NCI-H1930 (cell line): ENCODE results near the gene DTX3L.

Source experiments
- DNase-seq, 2 experiments: peaks; one replicate each; lab custom pipeline; 2025; lab: John Stamatoyannopoulos, UW

Gene DTX3L

GRCh38 chr3:122564155-122564912 is at the start of gene DTX3L, which contains the start of gene PARP9:
DTX3L (plus strand) TSS chr3:122564338; CDS start chr3:122564427, 89 bp downstream.
PARP9 (minus strand) TSS chr3:122564300; CDS start chr3:122559620, 4,680 bp downstream.
- peak; percentile 29 to 35 for DNase-seq

DNA sequence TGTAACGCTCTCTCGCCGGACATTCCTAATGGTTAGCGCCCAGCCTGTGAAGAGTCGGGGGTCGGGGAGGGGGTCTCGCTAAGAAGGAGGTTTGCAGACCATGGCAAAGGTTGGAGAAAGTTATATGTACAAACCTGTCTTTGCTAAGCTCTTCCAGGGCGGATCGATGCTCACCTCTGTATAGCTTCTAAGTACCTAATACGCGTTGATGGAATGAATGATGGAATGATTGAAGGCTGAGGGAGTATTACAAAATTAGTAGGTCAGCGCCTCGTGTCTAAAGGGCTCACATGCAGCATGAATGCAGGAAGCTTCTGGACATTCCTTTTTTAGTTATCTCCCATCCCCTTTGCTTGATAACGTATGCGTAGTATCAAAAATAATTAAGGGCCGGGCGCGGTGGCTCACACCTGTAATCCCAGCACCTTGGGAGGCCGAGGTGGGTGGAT is 49.1 kb upstream of the DTX3L start:
- DNase-seq: no peak

DNA sequence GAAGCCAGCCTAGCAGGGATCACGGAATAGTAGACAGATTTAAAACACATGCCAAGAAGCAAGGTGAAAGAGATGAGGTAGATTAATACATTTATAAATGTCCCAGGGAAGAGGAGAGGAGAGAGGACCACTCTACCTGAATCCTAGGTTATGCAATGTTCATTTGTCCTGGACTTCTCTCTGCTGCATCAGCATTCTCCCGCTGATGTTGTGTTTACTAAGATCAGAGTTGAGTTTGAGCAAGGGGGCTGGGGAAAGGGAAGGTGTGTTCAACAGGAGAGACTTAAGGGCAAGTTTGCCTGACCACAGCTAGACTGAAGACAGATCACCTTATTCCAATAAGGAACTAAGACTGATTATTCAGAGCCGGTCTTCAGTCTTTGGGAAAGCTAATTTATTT is 48.3 kb upstream of the DTX3L start:
- no peak for DNase-seq

GRCh38 chr3:122516846-122517360 is 47.2 kb upstream of the DTX3L start:
- no peak for DNase-seq

GRCh38 chr3:122519693-122520092 is 44.4 kb upstream of the DTX3L start:
- no peak for DNase-seq

GRCh38 chr3:122520861-122521260 is 43.3 kb upstream of the DTX3L start:
- no peak for DNase-seq

- DNase-seq: no peak
These were observed 40.8 kb upstream of the DTX3L start for GRCh38 chr3:122523317-122523716.

DNA sequence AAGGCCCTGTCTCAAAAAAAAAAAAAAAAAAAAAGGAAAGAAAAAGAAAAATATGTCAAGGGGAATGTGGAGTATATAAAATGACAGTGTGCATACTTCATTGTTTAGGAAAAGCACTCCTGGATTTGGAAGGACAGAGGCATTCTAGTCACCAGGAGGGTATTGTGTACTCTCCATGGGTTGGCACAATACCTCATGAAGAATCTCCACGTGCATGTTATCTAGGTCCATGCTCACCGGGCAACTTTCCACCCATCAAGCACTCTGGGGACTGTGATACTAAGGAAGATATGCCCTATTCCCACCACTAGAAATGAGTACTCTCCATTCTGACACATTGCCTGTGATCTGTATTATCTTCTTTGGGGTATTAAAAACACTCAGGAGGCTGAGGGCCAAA is 34.0 kb upstream of the DTX3L start:
- no peak for DNase-seq

- DNase-seq: no peak
These were observed 30.7 kb upstream of the DTX3L start for GRCh38 chr3:122533480-122533879.

- DNase-seq: no peak
These were observed 30.2 kb upstream of the DTX3L start for GRCh38 chr3:122533931-122534334.

DNA sequence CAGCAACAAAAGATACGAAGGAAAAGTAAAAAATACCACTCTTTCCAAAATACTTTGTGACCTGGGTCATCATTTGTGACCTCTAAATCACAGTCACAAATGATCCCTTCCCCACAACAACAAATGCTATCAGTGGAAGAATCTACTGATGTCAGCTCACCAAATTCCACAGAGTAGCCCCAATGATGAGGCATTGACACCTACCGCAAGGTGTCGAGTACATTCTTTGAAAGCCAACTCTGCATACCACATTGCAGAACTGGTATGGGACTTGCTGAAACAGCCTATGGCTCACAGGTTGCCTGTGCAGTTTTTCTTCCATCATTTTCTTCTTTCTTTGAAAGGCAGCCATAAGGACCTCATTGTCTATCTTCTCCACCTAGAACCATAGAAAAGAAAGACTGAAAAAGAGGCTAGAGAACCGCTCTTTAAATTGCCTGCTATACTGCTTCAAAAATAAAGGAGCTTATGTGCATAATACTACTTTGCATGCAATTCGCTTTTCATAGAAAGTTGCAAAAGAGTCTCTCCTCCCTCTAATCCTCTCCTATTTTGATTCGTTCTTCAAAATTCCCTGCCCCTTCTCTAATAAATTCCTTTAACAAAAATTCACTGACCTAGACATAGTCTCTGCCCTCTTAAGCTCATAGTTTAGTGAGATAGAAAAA is 28.0 kb upstream of the DTX3L start:
- DNase-seq: no peak

DNA sequence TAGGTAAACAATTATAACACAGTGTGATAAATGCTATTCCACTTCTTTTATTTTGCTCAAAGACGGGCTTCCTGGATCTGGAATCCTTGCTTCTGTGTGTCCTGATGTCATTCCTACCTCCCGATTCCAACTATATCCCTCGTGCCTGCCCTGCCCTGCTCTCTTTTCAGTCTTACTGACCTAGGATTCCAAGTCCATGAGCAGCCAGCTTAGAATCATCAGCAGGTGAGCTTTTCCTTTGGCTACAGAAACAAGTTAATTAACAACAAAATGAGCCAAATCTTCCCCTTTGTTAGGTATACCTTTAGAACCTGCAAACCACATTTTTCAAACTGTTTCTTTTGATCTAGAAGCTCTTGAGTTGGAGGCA is 27.5 kb upstream of the DTX3L start:
- no peak for DNase-seq

GRCh38 chr3:122538956-122539490 is 25.1 kb upstream of the DTX3L start:
- DNase-seq: no peak

- no peak for DNase-seq
These were observed 18.0 kb upstream of the DTX3L start for GRCh38 chr3:122546151-122546550.

- no peak for DNase-seq
These were observed 16.1 kb upstream of the DTX3L start for GRCh38 chr3:122548076-122548475.

DNA sequence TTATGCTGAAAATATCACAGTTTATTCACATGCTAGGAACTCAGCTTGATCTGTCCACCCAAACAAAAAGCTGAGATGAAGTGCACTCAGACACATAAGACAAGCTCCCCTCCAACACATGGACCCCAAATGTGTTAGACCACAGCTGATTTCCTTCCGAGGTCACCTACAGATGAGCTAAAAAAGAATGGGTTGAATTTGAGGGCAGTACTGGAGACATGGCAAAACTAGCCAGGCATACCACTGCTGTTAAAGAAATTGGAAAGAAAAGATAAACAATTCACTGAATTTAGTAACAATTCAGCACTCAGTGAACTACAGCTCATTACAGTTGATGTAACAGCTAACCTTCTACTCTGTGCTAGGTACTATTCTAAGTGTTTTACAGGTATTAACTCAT is 15.5 kb upstream of the DTX3L start:
- no peak for DNase-seq

- DNase-seq: no peak
These were observed 11.0 kb upstream of the DTX3L start for GRCh38 chr3:122553171-122553570.

DNA sequence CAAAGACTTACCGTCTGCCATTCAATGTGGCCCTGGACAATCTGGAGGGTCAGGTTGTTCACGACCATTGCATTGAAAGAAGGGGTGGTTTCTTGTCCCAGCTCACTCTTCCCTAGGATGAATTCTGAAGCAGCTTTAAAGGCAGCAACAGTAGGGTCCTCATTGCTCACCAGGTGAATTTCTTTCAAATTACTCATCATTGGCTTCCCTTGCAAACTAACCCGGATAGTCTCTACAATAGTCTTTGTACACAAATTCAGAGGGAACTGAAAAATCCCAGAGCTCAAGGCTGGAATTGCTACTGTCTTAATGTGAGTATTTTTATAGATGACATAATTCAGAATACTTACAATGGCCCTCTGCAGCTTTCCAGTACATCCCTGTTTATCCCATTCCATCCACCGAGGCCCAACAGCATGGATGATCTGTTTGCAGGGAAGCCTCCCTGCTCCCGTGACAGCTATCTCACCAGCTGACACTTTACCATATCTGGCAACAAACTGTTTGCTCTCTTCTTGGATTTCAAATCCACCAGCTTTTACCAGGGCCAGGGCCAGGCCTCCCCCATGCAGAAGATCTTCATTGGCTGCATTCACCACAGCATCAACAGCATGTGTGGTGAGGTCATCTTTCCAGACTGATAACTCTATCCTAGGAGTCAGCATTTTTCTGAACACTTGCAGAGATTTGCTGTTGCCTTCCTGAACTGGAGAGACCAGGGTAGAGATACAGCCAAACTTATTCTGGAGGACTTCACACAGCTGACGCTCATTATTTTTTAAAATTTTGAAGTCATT is 8.7 kb upstream of the DTX3L start:
- DNase-seq: no peak

DNA sequence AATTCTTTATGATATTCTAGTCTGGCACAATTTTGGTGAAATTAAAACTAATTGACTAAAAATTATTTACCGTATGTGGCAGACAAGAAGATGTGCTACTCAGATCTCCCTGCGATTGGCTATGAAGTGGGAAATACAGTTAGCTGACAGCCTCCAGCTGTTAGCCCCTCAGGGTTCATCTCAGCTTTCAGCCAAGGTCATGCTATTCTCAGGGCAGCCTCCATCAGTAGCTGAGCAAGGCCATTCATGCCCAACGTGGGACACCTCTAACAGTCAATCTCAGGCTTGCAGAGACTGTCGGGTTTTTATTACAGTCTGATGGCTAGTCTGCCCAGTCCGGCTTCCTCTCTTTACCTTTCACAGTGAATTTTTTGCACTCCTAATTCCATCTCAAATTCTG is 6.8 kb upstream of the DTX3L start:
- DNase-seq: no peak

- DNase-seq: no peak
These were observed 5.5 kb upstream of the DTX3L start for GRCh38 chr3:122558605-122559004.

DNA sequence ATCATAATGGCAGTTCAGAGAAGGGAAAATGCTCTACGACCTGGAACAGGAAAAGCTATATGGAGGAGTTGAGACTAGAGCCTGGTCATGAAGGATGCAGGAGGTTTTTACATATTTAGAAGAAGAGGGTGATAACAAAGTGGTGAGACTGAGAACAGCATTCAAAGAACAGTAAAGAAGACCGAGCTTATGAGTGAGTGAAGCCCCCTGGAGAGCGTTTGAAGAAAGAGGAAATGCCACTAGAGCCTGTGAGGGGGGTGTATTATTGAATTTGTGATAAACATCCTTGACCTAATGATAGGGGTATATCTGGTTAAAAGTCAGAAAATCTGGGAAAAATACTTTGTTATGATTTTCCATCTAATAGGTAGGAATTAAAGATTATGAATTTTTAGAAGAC is 4.2 kb upstream of the DTX3L start:
- no peak for DNase-seq

- DNase-seq: peak in 1 of 2 experiments; percentile 35
These were observed 3.5 kb upstream of the DTX3L start for GRCh38 chr3:122560680-122561079.
